ENCODE results near the gene UBE2L3. TPM values are rescaled to one million over a fixed set of nuclear protein-coding genes. Genes with fewer than 3 reads are reported as not detected.

Gene UBE2L3
- total and polyA plus RNA-seq, 2 of the 13 experiments (the other 11 are each of a cell fraction or from before 2014, with no cell fraction given) = 30.2 to 58.1 TPM

DNA sequence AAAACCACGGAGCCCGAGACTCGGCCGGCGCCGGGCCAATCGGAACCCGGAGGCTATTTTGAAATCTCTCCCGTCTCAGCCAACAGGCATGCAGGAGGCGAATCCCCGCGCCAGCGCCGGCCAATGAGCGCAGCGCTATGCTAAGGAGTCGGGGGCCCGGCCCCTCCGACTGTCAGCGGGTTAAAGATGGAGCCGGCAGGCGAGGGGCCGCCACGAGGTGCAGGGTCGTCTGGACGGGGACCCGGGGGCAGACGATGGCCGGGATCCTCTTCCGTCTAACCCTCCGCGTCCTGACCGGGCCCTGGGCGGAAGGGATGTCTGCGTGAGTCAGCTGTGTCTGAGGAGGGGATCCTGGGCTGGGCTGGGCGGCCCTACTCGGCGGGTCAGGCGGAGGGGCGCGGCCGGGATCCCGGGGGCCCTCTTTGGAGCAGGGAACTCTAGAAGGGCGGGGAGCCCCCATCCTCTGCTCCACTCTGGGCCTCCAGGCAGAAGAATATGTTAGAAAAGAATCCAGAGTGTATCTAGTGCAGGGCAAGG, 84.6 kb downstream of the UBE2L3 start (continued):
- 0 out of 2 replicates have a peak, but pooled peaks have one; percentile 26 for TF ChIP-seq ZNF230 (CRISPR knock-in tag; IDR thresholded peaks at IDR 0.05)
- 0 out of 2 replicates have a peak, but pooled peaks have one; percentile 31 for TF ChIP-seq POLR2G (IDR thresholded peaks at IDR 0.05; ENCODE audit: low read depth, low read length)
- TF ChIP-seq ESRRA (CRISPR knock-in tag; IDR thresholded peaks at IDR 0.05; ENCODE audit: low read depth) = 0 out of 2 replicates have a peak, but pooled peaks have one; percentile 26
- TF ChIP-seq, protein P1, sequence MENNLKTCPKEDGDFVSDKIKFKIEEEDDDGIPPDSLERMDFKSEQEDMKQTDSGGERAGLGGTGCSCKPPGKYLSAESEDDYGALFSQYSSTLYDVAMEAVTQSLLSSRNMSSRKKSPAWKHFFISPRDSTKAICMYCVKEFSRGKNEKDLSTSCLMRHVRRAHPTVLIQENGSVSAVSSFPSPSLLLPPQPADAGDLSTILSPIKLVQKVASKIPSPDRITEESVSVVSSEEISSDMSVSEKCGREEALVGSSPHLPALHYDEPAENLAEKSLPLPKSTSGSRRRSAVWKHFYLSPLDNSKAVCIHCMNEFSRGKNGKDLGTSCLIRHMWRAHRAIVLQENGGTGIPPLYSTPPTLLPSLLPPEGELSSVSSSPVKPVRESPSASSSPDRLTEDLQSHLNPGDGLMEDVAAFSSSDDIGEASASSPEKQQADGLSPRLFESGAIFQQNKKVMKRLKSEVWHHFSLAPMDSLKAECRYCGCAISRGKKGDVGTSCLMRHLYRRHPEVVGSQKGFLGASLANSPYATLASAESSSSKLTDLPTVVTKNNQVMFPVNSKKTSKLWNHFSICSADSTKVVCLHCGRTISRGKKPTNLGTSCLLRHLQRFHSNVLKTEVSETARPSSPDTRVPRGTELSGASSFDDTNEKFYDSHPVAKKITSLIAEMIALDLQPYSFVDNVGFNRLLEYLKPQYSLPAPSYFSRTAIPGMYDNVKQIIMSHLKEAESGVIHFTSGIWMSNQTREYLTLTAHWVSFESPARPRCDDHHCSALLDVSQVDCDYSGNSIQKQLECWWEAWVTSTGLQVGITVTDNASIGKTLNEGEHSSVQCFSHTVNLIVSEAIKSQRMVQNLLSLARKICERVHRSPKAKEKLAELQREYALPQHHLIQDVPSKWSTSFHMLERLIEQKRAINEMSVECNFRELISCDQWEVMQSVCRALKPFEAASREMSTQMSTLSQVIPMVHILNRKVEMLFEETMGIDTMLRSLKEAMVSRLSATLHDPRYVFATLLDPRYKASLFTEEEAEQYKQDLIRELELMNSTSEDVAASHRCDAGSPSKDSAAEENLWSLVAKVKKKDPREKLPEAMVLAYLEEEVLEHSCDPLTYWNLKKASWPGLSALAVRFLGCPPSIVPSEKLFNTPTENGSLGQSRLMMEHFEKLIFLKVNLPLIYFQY (CRISPR knock-in tag; IDR thresholded peaks at IDR 0.05; ENCODE audit: borderline replicate concordance) = 0 out of 2 replicates have a peak, but pooled peaks have one; percentile 43
- TF ChIP-seq, protein P2, sequence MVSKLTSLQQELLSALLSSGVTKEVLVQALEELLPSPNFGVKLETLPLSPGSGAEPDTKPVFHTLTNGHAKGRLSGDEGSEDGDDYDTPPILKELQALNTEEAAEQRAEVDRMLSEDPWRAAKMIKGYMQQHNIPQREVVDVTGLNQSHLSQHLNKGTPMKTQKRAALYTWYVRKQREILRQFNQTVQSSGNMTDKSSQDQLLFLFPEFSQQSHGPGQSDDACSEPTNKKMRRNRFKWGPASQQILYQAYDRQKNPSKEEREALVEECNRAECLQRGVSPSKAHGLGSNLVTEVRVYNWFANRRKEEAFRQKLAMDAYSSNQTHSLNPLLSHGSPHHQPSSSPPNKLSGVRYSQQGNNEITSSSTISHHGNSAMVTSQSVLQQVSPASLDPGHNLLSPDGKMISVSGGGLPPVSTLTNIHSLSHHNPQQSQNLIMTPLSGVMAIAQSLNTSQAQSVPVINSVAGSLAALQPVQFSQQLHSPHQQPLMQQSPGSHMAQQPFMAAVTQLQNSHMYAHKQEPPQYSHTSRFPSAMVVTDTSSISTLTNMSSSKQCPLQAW (CRISPR knock-in tag; IDR thresholded peaks at IDR 0.05) = peak; percentile 46; the same call in 1 of the 2 replicates
- TF ChIP-seq ZNF430 (CRISPR knock-in tag; IDR thresholded peaks at IDR 0.05) = no peak
- TF ChIP-seq SP4 (CRISPR knock-in tag; IDR thresholded peaks at IDR 0.05) = peak; percentile 24; the same call in 1 of the 2 replicates
- TF ChIP-seq SOX6 (IDR thresholded peaks at IDR 0.05) = no peak
- TF ChIP-seq SOX6 (CRISPR knock-in tag; IDR thresholded peaks at IDR 0.05) = peak; percentile 3; the same call in 1 of the 2 replicates
- peak; percentile 66; the same call in 1 of the 2 replicates for TF ChIP-seq MEIS2 (CRISPR knock-in tag; IDR thresholded peaks at IDR 0.05)
- peak; percentile 47; the same call in 1 of the 2 replicates for TF ChIP-seq NAIF1 (CRISPR knock-in tag; IDR thresholded peaks at IDR 0.05; ENCODE audit: borderline replicate concordance)
- peak; percentile 77 for TF ChIP-seq RBFOX2 (IDR thresholded peaks at IDR 0.05; ENCODE audit: low read depth, low read length)
- TF ChIP-seq ZNF777 (CRISPR knock-in tag; IDR thresholded peaks at IDR 0.05) = peak; percentile 78
- TF ChIP-seq SMC3 (IDR thresholded peaks at IDR 0.05; ENCODE audit: low read length) = no peak
- TF ChIP-seq EEA1 (CRISPR knock-in tag; IDR thresholded peaks at IDR 0.05; ENCODE audit: borderline replicate concordance) = 0 out of 2 replicates have a peak, but pooled peaks have one; percentile 49
- TF ChIP-seq ZNF572 (CRISPR knock-in tag; IDR thresholded peaks at IDR 0.05) = no peak
- TF ChIP-seq NCOA2 (CRISPR knock-in tag; IDR thresholded peaks at IDR 0.05) = 0 out of 2 replicates have a peak, but pooled peaks have one; percentile 22
